GM23248 (cell line): Measurements from ENCODE around the gene LCNL1.

Experiments
- EZH2 ChIP-seq: fragments of 200-600 bp; sonication (generic); IDR thresholded peaks from 2 replicates; pipeline ENCODE4 v1.6.1; 2018; ENCODE audit warnings: antibody characterized with exemption, mild to moderate bottlenecking; ENCODE audit not compliant: insufficient read depth, poor library complexity, severe bottlenecking
- EZH2phosphoT487 ChIP-seq: fragments of 200-600 bp; sonication (generic); IDR thresholded peaks from 2 replicates; pipeline ENCODE4 v1.6.1; 2018; ENCODE audit warnings: antibody characterized with exemption, moderate library complexity, mild to moderate bottlenecking, low read depth; ENCODE audit not compliant: insufficient read depth

GRCh38 chr9:136994180-136994887 lies 11.5 kb downstream of the LCNL1 start:
- TF ChIP-seq EZH2: no peak
- no peak for TF ChIP-seq EZH2phosphoT487
